Measurements from ENCODE around the gene GOSR2. TPM values are rescaled to one million over a fixed set of nuclear protein-coding genes. Genes with fewer than 3 reads are reported as not detected.

Gene GOSR2
- total and polyA plus RNA-seq, 2 of the 8 experiments (the other 6 are each of a cell fraction or from before 2014, with no cell fraction given), result 28.2 to 36.2 TPM

GRCh38 chr17:46984892-46985291, 61.9 kb downstream of the GOSR2 start:
- Histone ChIP-seq H3K27me3 (replicated peaks in 1 of 4; ENCODE audit: control insufficient read depth in 3 of 4, extremely low read depth in 1 of 4, insufficient read depth in 3 of 4, low read length in 3 of 4) (peaks cover 0 to 3% (median 1%) of the 10 kb centered on the region in 4 experiments; a peak in 2 of 7 replicates), H3K4me2 (ENCODE audit: insufficient read depth in 1 of 2, low read depth in 2 of 2, low read length in 2 of 2) (no peak overlapping the region), H3K18ac (ENCODE audit: extremely low read depth, low read length) (no peak overlapping the region), H2BK5ac (ENCODE audit: low read depth, low read length) (no peak overlapping the region), H3K9ac (replicated peaks in 1 of 4; ENCODE audit: extremely low read depth in 1 of 4, low read depth in 3 of 4, low read length in 3 of 4) (no peak overlapping the region), H2BK15ac (ENCODE audit: low read length) (no peak overlapping the region), H3K4me3 (ENCODE audit: extremely low read depth in 1 of 4, insufficient read depth in 2 of 4, low read depth in 3 of 4, low read length in 4 of 4) (no peak overlapping the region), H3K79me1 (ENCODE audit: low read depth, low read length) (no peaks in the 10 kb centered on the region), H3K36me3 (ENCODE audit: control insufficient read depth in 2 of 4, insufficient read depth in 4 of 4, low read length in 3 of 4) (no peaks in the 10 kb centered on the region), H4K8ac (ENCODE audit: extremely low read depth, insufficient read depth, low read length) (no peak overlapping the region), H2BK20ac (ENCODE audit: low read length) (no peak overlapping the region), H3K56ac (replicated peaks; ENCODE audit: insufficient read length, low read depth, low read length) (no peak overlapping the region), H3K4ac (replicated peaks; ENCODE audit: insufficient read length, low read depth, low read length) (no peak overlapping the region), H2BK120ac (replicated peaks; ENCODE audit: low read depth, low read length) (no peak overlapping the region), H3K23me2 (ENCODE audit: low read depth, low read length) (0 out of 2 replicates have a peak, but pooled peaks cover 1% of the 10 kb centered on the region), H4K20me1 (replicated peaks in 1 of 2; ENCODE audit: control insufficient read depth in 1 of 2, insufficient read depth in 2 of 2, low read length in 2 of 2) (no peaks in the 10 kb centered on the region), H2BK12ac (ENCODE audit: low read depth, low read length) (no peak overlapping the region), H3K4me1 (replicated peaks in 1 of 4; ENCODE audit: control insufficient read depth in 3 of 4, insufficient read depth in 4 of 4, low read length in 3 of 4) (peaks cover 0 to 4% (median 1%) of the 10 kb centered on the region in 4 experiments; a peak in 2 of 7 replicates), H3K79me2 (ENCODE audit: control insufficient read depth in 1 of 2, insufficient read depth in 2 of 2, low read length in 2 of 2) (no peaks in the 10 kb centered on the region), H3K14ac (ENCODE audit: insufficient read length) (no peak overlapping the region), H2AFZ (ENCODE audit: low read length) (no peak overlapping the region), H3K23ac (ENCODE audit: insufficient read length) (no peak overlapping the region), H3K9me3 (ENCODE audit: insufficient read depth in 2 of 2, low read depth in 1 of 2, low read length in 1 of 2) (no peaks in the 10 kb centered on the region), H4K5ac (ENCODE audit: insufficient read length, low read depth, low read length) (no peak overlapping the region), H3K27ac (ENCODE audit: low read depth, low read length) (no peak overlapping the region), H4K91ac (replicated peaks; ENCODE audit: insufficient read length, low read length) (no peak overlapping the region), H2AK5ac (ENCODE audit: low read depth, low read length) (no peak overlapping the region)
- ChIA-PET CTCF (ENCODE audit: partially characterized antibody) (interaction anchor here (1.1 to 1.7 kb wide), 3 partner anchors 14 to 42 kb away, joined by 3 to 8 read pairs (median 5); no protein-coding TSS in a partner anchor), POLR2A (ENCODE audit: partially characterized antibody) (interaction anchor here (1.1 kb wide), 1 partner anchor 38 kb away, joined by 3 read pairs; no protein-coding TSS in a partner anchor)
- no peak for FAIRE-seq
- 88% methylated on average over 5 of the region's 5 CpGs; no CpG with 5 or more reads in 1 of the 2 experiments for WGBS, 2 experiments (ENCODE audit: extremely low coverage in 1 of 2, insufficient coverage in 1 of 2, insufficient read length in 1 of 2, insufficient replicate concordance in 2 of 2, low coverage in 1 of 2, low lambda C conversion rate in 2 of 2, missing lambda C conversion rate in 1 of 2)
- no peak for DNase-seq (ENCODE audit: low read depth in 1 of 2, low spot score in 2 of 2)
- TF ChIP-seq TAF7 (optimal IDR thresholded peaks at IDR 0.05; ENCODE audit: borderline replicate concordance, low read depth, low read length) (no peak), EZH2 (IDR thresholded peaks at IDR 0.05; ENCODE audit: low read depth, low read length, severe bottlenecking) (no peak), CBX8 (IDR thresholded peaks at IDR 0.05; ENCODE audit: borderline replicate concordance, low read depth, low read length) (no peak), SP4 (IDR thresholded peaks at IDR 0.05; ENCODE audit: low read length) (no peak), CTBP2 (IDR thresholded peaks at IDR 0.05; ENCODE audit: borderline replicate concordance, insufficient read depth, insufficient read length, low read length) (no peak), CEBPB (IDR thresholded peaks at IDR 0.05; ENCODE audit: low read depth, low read length) (no peak), CHD1 (IDR thresholded peaks at IDR 0.05; ENCODE audit: low read depth, low read length) (no peak), SP2 (IDR thresholded peaks at IDR 0.05; ENCODE audit: low read length) (no peak), BACH1 (IDR thresholded peaks at IDR 0.05; ENCODE audit: low read length) (no peak), KDM4A (IDR thresholded peaks at IDR 0.05; ENCODE audit: low read depth, low read length, severe bottlenecking) (no peak), POLR2A (IDR thresholded peaks at IDR 0.05; ENCODE audit: control extremely low read depth in 1 of 2, low read depth in 2 of 2, low read length in 2 of 2) (no peak), BRCA1 (IDR thresholded peaks at IDR 0.05; ENCODE audit: low read depth, low read length) (no peak), FOSL1 (IDR thresholded peaks at IDR 0.05; ENCODE audit: insufficient read depth, low read depth, low read length) (no peak), SIRT6 (IDR thresholded peaks at IDR 0.05; ENCODE audit: low read length) (no peak)
